ENCODE measurements around the gene LACRT. TPM values are rescaled to one million over a fixed set of nuclear protein-coding genes. Genes with fewer than 3 reads are reported as not detected.

LACRT gene
- total and polyA plus RNA-seq, 2 of the 8 experiments (the other 6 are each of a cell fraction or from before 2014, with no cell fraction given): not detected

GRCh38 chr12:54682674-54683073 is 48.0 kb upstream of the LACRT start:
- H2BK12ac ChIP-seq (ENCODE audit: low read depth, low read length): peak overlapping the region; percentile 99
- no peaks in the 10 kb centered on the region for H4K20me1 ChIP-seq (replicated peaks in 1 of 2; ENCODE audit: control insufficient read depth in 1 of 2, insufficient read depth in 2 of 2, low read length in 2 of 2)
- DNase-seq (ENCODE audit: low read depth in 1 of 2, low spot score in 2 of 2): no peak
- peak overlapping the region; percentile 35 for H4K5ac ChIP-seq (ENCODE audit: insufficient read length, low read depth, low read length)
- H3K27me3 ChIP-seq (replicated peaks in 1 of 4; ENCODE audit: control insufficient read depth in 3 of 4, extremely low read depth in 1 of 4, insufficient read depth in 3 of 4, low read length in 3 of 4): no peaks in the 10 kb centered on the region; a peak in 1 of 7 replicates
- no peaks in the 10 kb centered on the region for H3K79me1 ChIP-seq (ENCODE audit: low read depth, low read length)
- H3K4ac ChIP-seq (replicated peaks; ENCODE audit: insufficient read length, low read depth, low read length): peak overlapping the region; percentile 89
- peaks cover 12 to 23% (median 20%) of the 10 kb centered on the region in 4 experiments for H3K4me1 ChIP-seq (replicated peaks in 1 of 4; ENCODE audit: control insufficient read depth in 3 of 4, insufficient read depth in 4 of 4, low read length in 3 of 4)
- H3K23me2 ChIP-seq (ENCODE audit: low read depth, low read length): peaks cover 2% of the 10 kb centered on the region; the same call in 1 of the 2 replicates
- ChIA-PET CTCF (ENCODE audit: partially characterized antibody) (interaction anchor here (1.0 to 7.4 kb wide), 5 partner anchors 9 to 90 kb away, joined by 3 to 88 read pairs (median 5); no protein-coding TSS in a partner anchor), POLR2A (ENCODE audit: partially characterized antibody) (no interaction called here)
- H2BK15ac ChIP-seq (ENCODE audit: low read length): no peak overlapping the region
- peak; percentile 39 for FAIRE-seq
- peak overlapping the region; percentile 98; the same call in 1 of the 2 replicates for H2BK5ac ChIP-seq (ENCODE audit: low read depth, low read length)
- H3K79me2 ChIP-seq (ENCODE audit: control insufficient read depth in 1 of 2, insufficient read depth in 2 of 2, low read length in 2 of 2): no peaks in the 10 kb centered on the region
- peak overlapping the region; percentile 65 for H3K18ac ChIP-seq (ENCODE audit: extremely low read depth, low read length)
- no peak overlapping the region for H2AFZ ChIP-seq (ENCODE audit: low read length)
- no peaks in the 10 kb centered on the region; a peak in 1 of 8 replicates for H3K36me3 ChIP-seq (ENCODE audit: control insufficient read depth in 2 of 4, insufficient read depth in 4 of 4, low read length in 3 of 4)
- H3K4me2 ChIP-seq (ENCODE audit: insufficient read depth in 1 of 2, low read depth in 2 of 2, low read length in 2 of 2): peak overlapping the region; percentile 54 to 61
- peak overlapping the region; percentile 73 for H3K14ac ChIP-seq (ENCODE audit: insufficient read length)
- 67% methylated on average over 1 of the region's 1 CpG; no CpG with 5 or more reads in 1 of the 2 experiments for WGBS, 2 experiments (ENCODE audit: extremely low coverage in 1 of 2, insufficient coverage in 1 of 2, insufficient read length in 1 of 2, insufficient replicate concordance in 2 of 2, low coverage in 1 of 2, low lambda C conversion rate in 2 of 2, missing lambda C conversion rate in 1 of 2)
- H3K9me3 ChIP-seq (ENCODE audit: insufficient read depth in 2 of 2, low read depth in 1 of 2, low read length in 1 of 2): peaks cover 5 to 6% of the 10 kb centered on the region in 2 experiments; a peak in 1 of 4 replicates
- H3K27ac ChIP-seq (ENCODE audit: low read depth, low read length): no peak overlapping the region
- H3K23ac ChIP-seq (ENCODE audit: insufficient read length): no peak overlapping the region
- peak overlapping the region; percentile 92 for H4K91ac ChIP-seq (replicated peaks; ENCODE audit: insufficient read length, low read length)
- H2BK20ac ChIP-seq (ENCODE audit: low read length): peak overlapping the region; percentile 80; the same call in 1 of the 2 replicates
- no peak overlapping the region for H4K8ac ChIP-seq (ENCODE audit: extremely low read depth, insufficient read depth, low read length)
- H3K9ac ChIP-seq (replicated peaks in 1 of 4; ENCODE audit: extremely low read depth in 1 of 4, low read depth in 3 of 4, low read length in 3 of 4): no peak overlapping the region
- H3K4me3 ChIP-seq (ENCODE audit: extremely low read depth in 1 of 4, insufficient read depth in 2 of 4, low read depth in 3 of 4, low read length in 4 of 4): peak overlapping the region in 1 of 4 experiments; percentile 25; a peak in 1 of 8 replicates
- H2AK5ac ChIP-seq (ENCODE audit: low read depth, low read length): peak overlapping the region; percentile 91
- peak overlapping the region; percentile 81 for H2BK120ac ChIP-seq (replicated peaks; ENCODE audit: low read depth, low read length)
- H3K56ac ChIP-seq (replicated peaks; ENCODE audit: insufficient read length, low read depth, low read length): no peak overlapping the region
- TF ChIP-seq BCL11A (IDR thresholded peaks at IDR 0.05; ENCODE audit: low read depth in 2 of 2, low read length in 2 of 2) (no peak), SP4 (IDR thresholded peaks at IDR 0.05; ENCODE audit: low read length) (no peak), NRF1 (IDR thresholded peaks at IDR 0.05; ENCODE audit: low read depth, low read length) (no peak), MAFK (IDR thresholded peaks at IDR 0.05; ENCODE audit: low read depth, low read length) (no peak), POLR2AphosphoS5 (IDR thresholded peaks at IDR 0.05; ENCODE audit: low read depth, low read length) (no peak), SP2 (IDR thresholded peaks at IDR 0.05; ENCODE audit: low read length) (no peak), EZH2 (IDR thresholded peaks at IDR 0.05; ENCODE audit: low read depth, low read length, severe bottlenecking) (no peak), ASH2L (IDR thresholded peaks at IDR 0.05; ENCODE audit: low read length) (no peak), SP1 (IDR thresholded peaks at IDR 0.05; ENCODE audit: low read depth, low read length) (no peak), JUND (IDR thresholded peaks at IDR 0.05; ENCODE audit: low read length) (no peak), CBX5 (IDR thresholded peaks at IDR 0.05; ENCODE audit: low read depth, low read length) (no peak), CBX8 (IDR thresholded peaks at IDR 0.05; ENCODE audit: borderline replicate concordance, low read depth, low read length) (no peak)

Measured in H1 (cell line).